Fibroblast of peridontal ligament (primary cell): ENCODE measurements around the gene ACTL8.
A peak's percentile ranks its signal among the peaks of the same experiment; 100 is the strongest.

Experiments
- DNase-seq: peaks from one replicate; pipeline ENCODE4 v3.0.0-alpha.2; 2010; ENCODE audit errors: extremely low read depth

Gene ACTL8

GRCh38 chr1:17805869-17806684 is 50.9 kb downstream of the ACTL8 start:
- no peak for DNase-seq

DNA sequence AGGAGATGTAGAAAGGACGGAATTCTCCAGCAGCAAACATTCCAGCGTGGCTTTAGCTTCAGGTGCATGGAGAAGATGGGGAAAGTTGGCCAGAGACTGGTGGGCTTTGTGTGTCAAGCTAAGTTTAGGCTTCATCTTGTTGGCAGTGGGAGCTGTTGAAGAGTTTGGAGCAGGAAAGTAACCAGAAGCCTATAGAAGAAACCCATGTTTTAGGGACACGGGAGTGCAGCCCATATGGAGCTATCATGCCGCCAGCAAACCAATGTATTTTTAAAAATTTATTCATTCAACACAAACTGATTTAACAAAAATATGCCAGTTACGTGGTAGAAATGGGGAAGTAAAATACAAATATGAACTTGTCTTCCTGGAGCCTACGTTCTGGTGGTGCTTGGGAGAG is 53.7 kb downstream of the ACTL8 start:
- DNase-seq = no peak

GRCh38 chr1:17810668-17811067 is 55.5 kb downstream of the ACTL8 start:
- DNase-seq = no peak

- no peak for DNase-seq
These were observed 61.4 kb downstream of the ACTL8 start for GRCh38 chr1:17816511-17816910.

GRCh38 chr1:17819129-17819802 is 64.1 kb downstream of the ACTL8 start:
- DNase-seq = no peak

DNA sequence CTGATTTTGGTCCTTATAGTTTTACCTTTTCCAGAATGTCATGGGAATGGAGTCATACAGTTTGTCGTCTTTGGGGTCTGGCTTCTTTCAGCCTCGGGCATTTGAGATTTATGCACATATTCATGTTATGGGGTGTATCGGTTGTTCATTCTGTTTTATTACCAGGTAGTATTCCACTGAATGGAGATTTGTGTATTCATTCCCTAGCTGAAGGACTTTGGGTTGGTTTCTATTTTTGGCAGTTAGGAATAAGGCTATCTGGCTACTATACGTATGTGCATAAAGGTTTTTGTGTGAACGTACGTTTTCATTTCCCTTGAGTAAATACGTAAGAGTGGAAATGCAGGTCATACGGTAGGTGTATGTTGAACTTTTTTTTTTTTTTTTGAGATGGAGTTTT is 65.1 kb downstream of the ACTL8 start:
- DNase-seq = no peak

GRCh38 chr1:17822741-17823426 is 67.8 kb downstream of the ACTL8 start:
- no peak for DNase-seq

- no peak for DNase-seq
These were observed 70.4 kb downstream of the ACTL8 start for GRCh38 chr1:17825273-17826164.

DNA sequence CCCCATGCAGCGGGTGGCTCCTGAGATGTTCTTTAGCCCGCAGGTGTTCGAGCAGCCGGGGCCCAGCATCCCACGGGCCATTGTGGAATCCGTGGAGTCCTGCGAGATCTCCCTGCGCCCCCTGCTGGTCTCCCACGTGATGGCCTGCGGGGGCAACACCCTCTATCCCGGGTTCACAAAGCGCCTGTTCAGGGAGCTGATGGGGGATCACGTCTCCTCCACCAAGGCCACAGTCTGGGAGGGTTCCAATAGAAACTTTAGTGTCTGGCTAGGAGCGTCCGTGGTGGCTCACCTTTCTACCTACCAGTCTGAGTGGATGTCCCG is 71.0 kb downstream of the ACTL8 start:
- peak; percentile 18 for DNase-seq

GRCh38 chr1:17828991-17829390 is 73.9 kb downstream of the ACTL8 start:
- no peak for DNase-seq

- DNase-seq = no peak
These were observed 74.4 kb downstream of the ACTL8 start for GRCh38 chr1:17829579-17829978.

DNA sequence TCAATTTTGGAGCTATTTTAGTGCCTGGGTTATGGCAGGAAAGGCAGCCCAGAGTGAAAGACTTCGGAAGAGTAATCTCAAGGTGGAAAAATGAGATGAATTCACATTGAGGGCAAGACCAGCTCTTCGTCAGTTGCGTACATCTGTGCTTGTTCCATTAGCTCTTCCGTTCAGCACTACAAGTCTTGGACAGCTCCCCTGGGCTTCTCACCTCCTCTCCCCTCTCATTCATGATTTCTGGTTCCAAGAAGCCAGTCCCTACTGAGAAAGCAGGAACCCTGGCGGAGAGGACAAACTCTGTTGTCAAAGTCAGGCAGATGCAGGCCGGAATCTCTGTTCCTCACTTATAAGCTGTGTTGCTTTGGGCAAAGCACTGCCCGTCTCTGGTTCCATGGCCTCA is 76.5 kb downstream of the ACTL8 start:
- DNase-seq = peak; percentile 63

- no peak for DNase-seq
These were observed 78.7 kb downstream of the ACTL8 start for GRCh38 chr1:17833661-17834501.

- DNase-seq = no peak
These were observed 79.5 kb downstream of the ACTL8 start for GRCh38 chr1:17834561-17835100.

- DNase-seq = peak; percentile 79
These were observed 82.3 kb downstream of the ACTL8 start for GRCh38 chr1:17837233-17838030.

DNA sequence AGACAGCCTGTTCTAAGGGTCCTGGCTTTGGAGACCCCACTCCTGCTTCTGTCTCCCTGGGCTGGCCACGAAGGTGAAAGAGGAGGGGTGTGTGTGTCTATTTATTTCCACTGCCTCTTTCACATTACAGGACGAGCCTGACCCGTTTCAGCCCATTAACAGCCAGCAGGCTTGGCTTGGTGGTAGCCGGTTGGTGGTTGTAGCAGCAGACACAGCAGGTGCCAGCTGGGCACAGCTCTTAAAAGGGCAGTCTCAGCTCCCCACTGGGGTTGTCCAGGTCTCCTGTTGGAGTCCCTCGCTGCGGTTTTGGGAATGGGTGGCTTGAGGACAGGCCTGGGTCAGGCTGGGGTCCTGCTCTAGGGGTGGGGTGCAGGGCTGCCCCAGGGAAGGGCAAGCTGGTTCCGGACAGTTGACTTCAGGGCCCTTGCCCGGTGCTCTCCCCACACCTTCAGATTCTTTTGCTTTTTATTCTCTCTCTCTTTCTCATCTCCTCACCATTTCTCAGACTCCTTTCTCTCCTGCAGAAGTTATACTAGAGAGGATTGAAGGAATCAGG is 84.6 kb downstream of the ACTL8 start:
- DNase-seq = no peak

DNA sequence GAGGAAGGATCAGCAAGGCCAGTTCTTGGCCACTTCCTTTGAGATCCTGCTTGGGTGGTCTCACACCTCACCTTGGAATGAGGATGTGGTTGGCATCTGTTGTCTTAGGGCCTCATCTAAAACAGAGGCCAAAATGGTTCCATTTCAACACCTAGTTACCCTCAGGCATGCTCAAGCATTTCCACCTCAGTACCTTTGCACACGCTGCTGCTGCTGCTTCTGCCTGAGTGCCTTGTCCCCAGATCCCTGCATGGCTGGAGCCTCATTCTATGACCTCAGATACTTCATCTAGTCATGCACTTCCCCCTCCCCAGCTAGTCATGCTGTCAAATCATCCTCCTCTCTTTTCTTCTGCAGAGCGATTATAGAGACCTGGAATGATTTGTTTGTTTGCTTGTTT is 86.8 kb downstream of the ACTL8 start:
- no peak for DNase-seq

- DNase-seq = no peak
These were observed 87.6 kb downstream of the ACTL8 start for GRCh38 chr1:17842686-17843085.

DNA sequence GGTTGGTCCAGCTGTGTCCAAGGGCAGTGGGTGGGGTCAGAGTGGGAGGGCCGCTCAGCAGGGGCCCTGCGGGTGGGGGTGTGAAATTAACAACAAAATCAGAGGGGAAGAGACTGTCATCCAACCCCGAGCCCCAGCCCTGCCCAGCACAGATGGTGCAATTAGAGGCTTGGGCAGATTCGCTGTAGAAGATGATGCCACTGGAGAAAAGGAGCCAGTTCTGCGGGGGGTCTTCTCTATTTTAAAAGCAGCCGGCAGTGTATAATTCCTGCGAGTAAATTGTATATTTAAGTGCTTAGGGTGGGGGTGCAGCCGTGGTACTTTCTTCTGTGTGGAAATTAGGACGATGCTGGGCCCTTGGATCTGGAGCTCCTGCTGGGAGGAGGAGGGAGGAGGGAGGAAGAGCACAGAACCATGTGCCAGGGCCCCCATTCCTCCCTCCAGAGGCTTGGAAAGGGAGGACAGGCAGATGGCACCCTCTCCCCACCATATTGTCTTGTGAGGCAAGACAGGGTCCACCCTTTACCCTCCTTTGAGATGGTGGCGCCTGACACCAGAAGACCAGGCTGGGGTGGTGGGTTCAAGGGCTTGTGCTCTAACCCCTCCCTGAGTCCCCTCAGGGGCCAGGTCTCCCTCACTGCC is 89.2 kb downstream of the ACTL8 start:
- DNase-seq = no peak
